Measurements from ENCODE around the gene TMEM62. TPM values are rescaled to one million over a fixed set of nuclear protein-coding genes. Genes with fewer than 3 reads are reported as not detected.

The TMEM62 gene
- total and polyA plus RNA-seq, 2 donors (not counting 1 experiment from before 2014, with no cell fraction given), result 18.6 to 65.3 TPM

- H3K9me3 Mint-ChIP-seq (ENCODE audit: insufficient read depth), result no peaks in the 10 kb centered on the region
- Histone ChIP-seq H3K27me3 (replicated peaks in 1 of 4; ENCODE audit: control extremely low read depth in 1 of 4, control insufficient read depth in 3 of 4, insufficient read depth in 4 of 4, low read length in 3 of 4) (no peaks in the 10 kb centered on the region), H3K79me2 (ENCODE audit: control insufficient read depth, insufficient read depth, low read length) (peaks cover 85% of the 10 kb centered on the region), H3K4me1 (ENCODE audit: control insufficient read depth in 2 of 2, insufficient read depth in 2 of 2, low read length in 2 of 2) (peaks cover 6 to 9% of the 10 kb centered on the region in 2 donors), H3K4me3 (ENCODE audit: control extremely low read depth in 1 of 5, extremely low read depth in 1 of 5, insufficient read depth in 1 of 5, low read depth in 2 of 5, low read length in 4 of 5) (no peak overlapping the region), H4K20me1 (ENCODE audit: control insufficient read depth, insufficient read depth, low read length, poor library complexity, severe bottlenecking) (peaks cover 6% of the 10 kb centered on the region), H3K9me3 (ENCODE audit: control extremely low read depth in 1 of 3, control insufficient read depth in 2 of 3, insufficient read depth in 1 of 3, low read length in 2 of 3) (no peaks in the 10 kb centered on the region), H2AFZ (ENCODE audit: insufficient read depth, low read depth, low read length, poor library complexity, severe bottlenecking) (no peak overlapping the region), H3K27ac (ENCODE audit: low read length in 2 of 2) (no peak overlapping the region), H3K9ac (ENCODE audit: low read length) (no peak overlapping the region), H3K36me3 (replicated peaks in 1 of 2; ENCODE audit: control extremely low read depth in 1 of 2, control insufficient read depth in 1 of 2, extremely low read depth in 1 of 2, insufficient read depth in 2 of 2, low read length in 1 of 2) (peaks cover 7 to 10% of the 10 kb centered on the region in 2 experiments), H3K4me2 (replicated peaks; ENCODE audit: low read depth, low read length, poor library complexity, severe bottlenecking) (no peak overlapping the region)
- no peak overlapping the region for H3K27ac Mint-ChIP-seq
- TF ChIP-seq EZH2 (IDR thresholded peaks at IDR 0.05; ENCODE audit: borderline replicate concordance, insufficient read depth, low read depth, low read length, poor library complexity, severe bottlenecking) (no peak), CTCF (IDR thresholded peaks at IDR 0.05) (no peak)
- POLR2A ChIA-PET, result no interaction called here
- DNase-seq (no peak), ATAC-seq (ENCODE audit: low read depth) (no peak)
- CTCF ChIA-PET, result no interaction called here
- intact Hi-C loops (cut with micrococcal nuclease), result no loop called here
- no CpG with 5 or more reads among the region's 1 CpG for WGBS (ENCODE audit: insufficient coverage)
- H3K4me1 Mint-ChIP-seq, result peaks cover 42% of the 10 kb centered on the region
- H3K4me3 Mint-ChIP-seq, result no peak overlapping the region
- no peaks in the 10 kb centered on the region for H3K27me3 Mint-ChIP-seq
Measured at GRCh38 chr15:43095243-43095642, 38.1 kb upstream of the TMEM62 start.

- Histone ChIP-seq H2AFZ (ENCODE audit: insufficient read depth, low read depth, low read length, poor library complexity, severe bottlenecking) (no peak overlapping the region), H3K27me3 (replicated peaks in 1 of 4; ENCODE audit: control extremely low read depth in 1 of 4, control insufficient read depth in 3 of 4, insufficient read depth in 4 of 4, low read length in 3 of 4) (no peaks in the 10 kb centered on the region), H3K4me2 (replicated peaks; ENCODE audit: low read depth, low read length, poor library complexity, severe bottlenecking) (no peak overlapping the region), H3K4me3 (ENCODE audit: control extremely low read depth in 1 of 5, extremely low read depth in 1 of 5, insufficient read depth in 1 of 5, low read depth in 2 of 5, low read length in 4 of 5) (no peak overlapping the region), H3K36me3 (replicated peaks in 1 of 2; ENCODE audit: control extremely low read depth in 1 of 2, control insufficient read depth in 1 of 2, extremely low read depth in 1 of 2, insufficient read depth in 2 of 2, low read length in 1 of 2) (peaks cover 8 to 12% of the 10 kb centered on the region in 2 experiments), H3K9me3 (ENCODE audit: control extremely low read depth in 1 of 3, control insufficient read depth in 2 of 3, insufficient read depth in 1 of 3, low read length in 2 of 3) (no peaks in the 10 kb centered on the region), H4K20me1 (ENCODE audit: control insufficient read depth, insufficient read depth, low read length, poor library complexity, severe bottlenecking) (peaks cover 9% of the 10 kb centered on the region), H3K4me1 (ENCODE audit: control insufficient read depth in 2 of 2, insufficient read depth in 2 of 2, low read length in 2 of 2) (peaks cover 6 to 9% of the 10 kb centered on the region in 2 donors), H3K79me2 (ENCODE audit: control insufficient read depth, insufficient read depth, low read length) (peaks cover 87% of the 10 kb centered on the region), H3K27ac (ENCODE audit: low read length in 2 of 2) (no peak overlapping the region), H3K9ac (ENCODE audit: low read length) (no peak overlapping the region)
- ChIA-PET POLR2A (no interaction called here), CTCF (no interaction called here)
- H3K27ac Mint-ChIP-seq, result no peak overlapping the region
- intact Hi-C loops (cut with micrococcal nuclease), result no loop called here
- H3K27me3 Mint-ChIP-seq, result no peaks in the 10 kb centered on the region
- 89% methylated on average over 4 of the region's 8 CpGs for WGBS (ENCODE audit: insufficient coverage)
- DNase-seq (no peak), ATAC-seq (ENCODE audit: low read depth) (no peak)
- no peak overlapping the region for H3K4me3 Mint-ChIP-seq
- no peaks in the 10 kb centered on the region for H3K9me3 Mint-ChIP-seq (ENCODE audit: insufficient read depth)
- peaks cover 40% of the 10 kb centered on the region for H3K4me1 Mint-ChIP-seq
- TF ChIP-seq EZH2 (IDR thresholded peaks at IDR 0.05; ENCODE audit: borderline replicate concordance, insufficient read depth, low read depth, low read length, poor library complexity, severe bottlenecking) (no peak), CTCF (IDR thresholded peaks at IDR 0.05) (no peak)
Measured at GRCh38 chr15:43095708-43096347, 37.6 kb upstream of the TMEM62 start.

Measured in B cell (primary cell).